Caco-2 (cell line): ENCODE data around the gene ITFG2. TPM values are rescaled to one million over a fixed set of nuclear protein-coding genes. Genes with fewer than 3 reads are reported as not detected.

Experiments used
- BruUV-seq: library from RNA; stranded (reverse); fragments of 400-500 nt; replicated peaks from 2 replicates; lab custom pipeline; 2021; lab: Mats Ljungman, UMichigan
- CTCF ChIA-PET: fragments of 300-600 bp; sonication (Branson Sonifier 250); formaldehyde crosslinking; loops from one replicate; lab custom pipeline; 2022; ENCODE audit warnings: antibody characterized with exemption; lab: Charles Lee
- POLR2A ChIA-PET: fragments of 300-600 bp; sonication (Branson Sonifier 250); formaldehyde crosslinking; loops from one replicate; lab custom pipeline; 2022; ENCODE audit warnings: antibody characterized with exemption; lab: Charles Lee
- DNase-seq, 2 experiments: peaks; one replicate each; pipeline versions ENCODE4 v3.0.0 to v3.0.0-alpha.2; 2020 to 2022
- H3K27me3 ChIP-seq: replicated peaks from 2 replicates; pipeline ENCODE4 v1.6.0; 2011; ENCODE audit warnings: low read length; ENCODE audit not compliant: control insufficient read depth, insufficient read depth
- H3K36me3 ChIP-seq: 2 replicates; pipeline ENCODE4 v1.5.1; 2011; ENCODE audit warnings: low read length; ENCODE audit not compliant: control insufficient read depth, insufficient read depth
- H3K4me1 ChIP-seq: fragments of 250-450 bp; sonication (Bioruptor Pico); 2 replicates; pipeline ENCODE4 v1.5.1; 2020; ENCODE audit warnings: mild to moderate bottlenecking
- H3K4me3 ChIP-seq: 2 replicates; pipeline ENCODE4 v1.5.1; 2011; ENCODE audit warnings: low read depth, mild to moderate bottlenecking, control low read depth, low read length
- H3K9me3 ChIP-seq: fragments of 250-450 bp; sonication (Bioruptor Pico); 2 replicates; pipeline ENCODE4 v1.5.1; 2020; ENCODE audit warnings: mild to moderate bottlenecking, moderate library complexity
- H3K27ac Mint-ChIP-seq: one replicate; pipeline ENCODE4 v1.8.0; 2022; ENCODE audit warnings: mixed read lengths; ENCODE audit not compliant: unreplicated experiment
- H3K27me3 Mint-ChIP-seq: one replicate; pipeline ENCODE4 v1.8.0; 2022; ENCODE audit warnings: mixed read lengths; ENCODE audit not compliant: insufficient read depth, unreplicated experiment
- H3K36me3 Mint-ChIP-seq: one replicate; pipeline ENCODE4 v1.8.0; 2022; ENCODE audit warnings: mild to moderate bottlenecking, mixed read lengths; ENCODE audit not compliant: insufficient read depth, unreplicated experiment
- H3K4me1 Mint-ChIP-seq: one replicate; pipeline ENCODE4 v1.8.0; 2022; ENCODE audit warnings: low read depth, mixed read lengths; ENCODE audit not compliant: unreplicated experiment
- H3K4me3 Mint-ChIP-seq: one replicate; pipeline ENCODE4 v1.8.0; 2022; ENCODE audit warnings: mild to moderate bottlenecking, moderate library complexity, mixed read lengths; ENCODE audit not compliant: unreplicated experiment
- H3K9me3 Mint-ChIP-seq: one replicate; pipeline ENCODE4 v1.8.0; 2022; ENCODE audit warnings: mixed read lengths; ENCODE audit not compliant: unreplicated experiment
- intact Hi-C: fragments of 100-400 bp; cut with micrococcal nuclease; formaldehyde crosslinking; loops from one replicate; pipeline ENCODE4 v1.10.0; 2022; ENCODE audit not compliant: unreplicated experiment
- total RNA-seq: library from RNA; stranded (reverse); gene quantifications from 2 replicates; pipeline ENCODE4 v1.2.3, GENCODE V29; 2022
- TF ChIP-seq, protein P1 (sequence below), 2 experiments: fragments of 200-600 bp in 1 of 2; IDR thresholded peaks; 1 replicate in 1 of 2; 2 replicates in 1 of 2; pipeline versions ENCODE4 v1.5.1 to v1.8.0; 2011 to 2022; ENCODE audit warnings: antibody characterized with exemption in 1 of 2, control low read depth in 1 of 2, inconsistent platforms in 1 of 2, low read depth in 1 of 2, low read length in 1 of 2, mild to moderate bottlenecking in 1 of 2, moderate library complexity in 1 of 2; ENCODE audit not compliant: insufficient read depth in 1 of 2, severe bottlenecking in 1 of 2, unreplicated experiment in 1 of 2

ITFG2 gene
- total RNA-seq, 1 experiment from 2014 or later, result 52.6 TPM

DNA sequence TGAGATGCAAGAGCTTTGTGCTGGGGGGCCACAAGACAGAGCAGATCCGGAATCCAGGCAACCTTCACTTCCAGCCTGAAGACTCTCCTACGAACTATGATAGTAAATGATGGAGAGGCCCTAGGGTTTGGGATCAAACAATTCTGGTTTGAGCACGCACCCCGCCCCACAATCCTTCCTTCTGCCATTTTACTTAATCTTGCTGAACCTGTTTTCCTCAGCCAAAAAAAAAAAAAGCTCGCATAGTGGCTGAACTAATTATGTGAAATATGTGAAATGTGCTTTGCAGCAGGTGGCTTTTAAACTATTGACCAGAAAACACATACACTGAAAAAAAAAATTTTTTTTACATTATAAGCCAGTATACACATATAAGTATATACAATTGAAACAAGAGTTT is 667 bp upstream of the ITFG2 start:
- Mint-ChIP-seq H3K27ac (peak overlapping the region; percentile 96), H3K9me3 (no peaks in the 10 kb centered on the region), H3K36me3 (peaks cover 55% of the 10 kb centered on the region), H3K4me3 (peak overlapping the region; percentile 91), H3K4me1 (peaks cover 6% of the 10 kb centered on the region), H3K27me3 (no peaks in the 10 kb centered on the region)
- H3K36me3 ChIP-seq, result no peaks in the 10 kb centered on the region
- intact Hi-C loops, result loop anchor here (1.0 to 2.0 kb wide), 4 partner anchors 16 to 146 kb away; partner anchors contain the start of genes FOXM1, RHNO1 and TULP3
- no peaks in the 10 kb centered on the region for H3K9me3 ChIP-seq
- ChIA-PET CTCF (interaction anchor here (2.0 kb wide), 1 partner anchor 16 kb away, joined by 11 read pairs; no protein-coding TSS in a partner anchor), POLR2A (no interaction called here)
- no TSS peak for BruUV-seq
- peaks cover 8% of the 10 kb centered on the region; the same call in 1 of the 2 replicates for H3K4me1 ChIP-seq
- TF ChIP-seq, protein P1, sequence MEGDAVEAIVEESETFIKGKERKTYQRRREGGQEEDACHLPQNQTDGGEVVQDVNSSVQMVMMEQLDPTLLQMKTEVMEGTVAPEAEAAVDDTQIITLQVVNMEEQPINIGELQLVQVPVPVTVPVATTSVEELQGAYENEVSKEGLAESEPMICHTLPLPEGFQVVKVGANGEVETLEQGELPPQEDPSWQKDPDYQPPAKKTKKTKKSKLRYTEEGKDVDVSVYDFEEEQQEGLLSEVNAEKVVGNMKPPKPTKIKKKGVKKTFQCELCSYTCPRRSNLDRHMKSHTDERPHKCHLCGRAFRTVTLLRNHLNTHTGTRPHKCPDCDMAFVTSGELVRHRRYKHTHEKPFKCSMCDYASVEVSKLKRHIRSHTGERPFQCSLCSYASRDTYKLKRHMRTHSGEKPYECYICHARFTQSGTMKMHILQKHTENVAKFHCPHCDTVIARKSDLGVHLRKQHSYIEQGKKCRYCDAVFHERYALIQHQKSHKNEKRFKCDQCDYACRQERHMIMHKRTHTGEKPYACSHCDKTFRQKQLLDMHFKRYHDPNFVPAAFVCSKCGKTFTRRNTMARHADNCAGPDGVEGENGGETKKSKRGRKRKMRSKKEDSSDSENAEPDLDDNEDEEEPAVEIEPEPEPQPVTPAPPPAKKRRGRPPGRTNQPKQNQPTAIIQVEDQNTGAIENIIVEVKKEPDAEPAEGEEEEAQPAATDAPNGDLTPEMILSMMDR (IDR thresholded peaks at IDR 0.05; ENCODE audit: insufficient read depth in 1 of 2, low read depth in 1 of 2, low read length in 1 of 2, severe bottlenecking in 1 of 2, unreplicated experiment in 1 of 2), result no peak
- DNase-seq, result peak in 1 of 2 experiments; percentile 42
- H3K27me3 ChIP-seq, result no peaks in the 10 kb centered on the region
- peak overlapping the region; percentile 30; the same call in 1 of the 2 replicates for H3K4me3 ChIP-seq

DNA sequence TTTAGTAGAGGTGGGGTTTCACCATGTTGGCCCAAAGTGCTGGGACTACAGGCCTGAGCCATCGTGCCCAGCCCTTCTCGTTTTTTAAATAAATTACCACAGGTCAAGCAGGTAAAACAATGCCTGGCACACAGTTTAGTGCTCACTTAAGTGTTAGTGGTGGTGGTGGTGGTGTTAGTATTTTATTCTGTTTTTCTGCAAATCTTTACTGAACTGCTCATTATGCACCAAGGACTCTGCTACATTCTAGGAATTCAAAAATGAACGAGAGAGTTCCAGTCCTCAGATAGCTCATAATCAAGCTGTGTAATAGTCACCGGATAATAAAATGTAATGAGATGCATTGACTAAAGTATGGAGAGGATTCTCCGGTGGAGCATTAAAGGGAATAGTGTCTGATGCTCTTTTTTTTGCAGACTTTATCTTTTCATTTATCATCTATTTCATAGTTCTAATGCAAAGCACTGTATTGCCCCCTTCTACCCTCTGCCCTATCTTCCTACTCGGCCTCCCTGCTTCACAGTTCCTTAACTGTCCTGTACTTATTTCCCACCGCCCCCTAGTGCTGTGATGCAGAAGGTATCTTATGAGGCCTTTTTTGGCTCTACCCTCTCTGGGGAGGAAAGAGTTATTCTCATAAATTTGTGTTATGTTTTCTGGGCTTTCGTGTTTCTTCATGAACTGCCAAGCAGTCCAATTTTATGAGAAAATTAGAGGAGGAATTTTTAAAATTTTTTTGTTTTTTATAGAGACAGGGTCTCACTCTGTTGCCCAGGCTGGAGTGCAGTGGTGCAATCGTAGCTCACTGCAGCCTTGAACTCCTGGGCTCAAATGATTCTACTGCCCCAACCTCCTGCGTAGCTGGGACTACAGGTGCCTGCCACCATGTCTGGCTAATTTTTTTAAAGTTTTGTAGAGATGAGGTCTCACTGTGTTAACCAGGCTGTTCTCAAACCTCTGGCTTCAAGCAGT is 1.0 kb downstream of the ITFG2 start:
- no peaks in the 10 kb centered on the region for H3K9me3 Mint-ChIP-seq
- DNase-seq, result peak; percentile 82
- H3K27me3 Mint-ChIP-seq, result no peaks in the 10 kb centered on the region
- TF ChIP-seq, protein P1 (IDR thresholded peaks at IDR 0.05; ENCODE audit: insufficient read depth in 1 of 2, low read depth in 1 of 2, low read length in 1 of 2, severe bottlenecking in 1 of 2, unreplicated experiment in 1 of 2), result peak; percentile 87 to 88
- Histone ChIP-seq H3K4me3 (peak overlapping the region; percentile 76), H3K9me3 (no peaks in the 10 kb centered on the region), H3K27me3 (no peaks in the 10 kb centered on the region), H3K36me3 (no peaks in the 10 kb centered on the region), H3K4me1 (peaks cover 8% of the 10 kb centered on the region; the same call in 1 of the 2 replicates)
- peaks cover 53% of the 10 kb centered on the region for H3K36me3 Mint-ChIP-seq
- BruUV-seq, result no TSS peak
- H3K4me1 Mint-ChIP-seq, result peaks cover 6% of the 10 kb centered on the region
- peak overlapping the region; percentile 96 for H3K27ac Mint-ChIP-seq
- CTCF ChIA-PET, result interaction anchor here (0.6 to 2.0 kb wide), 10 partner anchors 17 to 131 kb away, joined by 3 to 11 read pairs (median 4); partner anchors contain the start of genes FKBP4, FOXM1 and RHNO1
- H3K4me3 Mint-ChIP-seq, result peak overlapping the region; percentile 91
- POLR2A ChIA-PET, result interaction anchor here (0.6 to 1.5 kb wide), 4 partner anchors 17 to 87 kb away, joined by 3 to 10 read pairs (median 6); partner anchors contain the start of gene FKBP4
- intact Hi-C loops, result loop anchor here (1.0 to 2.0 kb wide), 3 partner anchors 63 to 77 kb away; partner anchors contain the start of genes FOXM1, RHNO1 and TULP3

DNA sequence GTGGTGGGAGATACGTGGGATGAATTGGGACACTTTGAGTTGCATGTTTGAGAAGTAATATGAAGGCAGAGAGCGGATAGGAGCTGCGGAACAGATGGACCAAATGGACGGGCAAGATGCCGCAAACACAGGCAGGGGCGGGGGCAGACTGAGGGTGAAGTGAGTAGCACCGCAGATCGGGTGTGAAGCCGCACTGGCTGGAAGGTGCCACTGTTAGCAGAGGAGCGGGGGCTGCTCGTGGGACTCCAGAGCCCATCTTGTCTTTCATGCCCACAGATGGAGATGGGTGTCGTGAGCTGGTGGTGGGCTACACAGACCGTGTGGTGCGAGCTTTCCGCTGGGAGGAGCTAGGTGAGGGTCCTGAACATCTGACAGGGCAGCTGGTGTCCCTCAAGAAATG is 7.3 kb downstream of the ITFG2 start:
- ChIA-PET CTCF (interaction anchor here (0.7 kb wide), 1 partner anchor 238 kb away, joined by 3 read pairs; no protein-coding TSS in a partner anchor), POLR2A (interaction anchor here (0.7 kb wide), 1 partner anchor 234 kb away, joined by 3 read pairs; no protein-coding TSS in a partner anchor)
- Histone ChIP-seq H3K4me3 (no peak overlapping the region), H3K27me3 (no peaks in the 10 kb centered on the region), H3K9me3 (no peaks in the 10 kb centered on the region), H3K4me1 (no peaks in the 10 kb centered on the region), H3K36me3 (peaks cover 4% of the 10 kb centered on the region; the same call in 1 of the 2 replicates)
- Mint-ChIP-seq H3K27ac (no peak overlapping the region), H3K4me3 (no peak overlapping the region), H3K36me3 (peaks cover 54% of the 10 kb centered on the region), H3K9me3 (no peaks in the 10 kb centered on the region), H3K4me1 (no peaks in the 10 kb centered on the region), H3K27me3 (no peaks in the 10 kb centered on the region)
- TF ChIP-seq, protein P1 (IDR thresholded peaks at IDR 0.05; ENCODE audit: insufficient read depth in 1 of 2, low read depth in 1 of 2, low read length in 1 of 2, severe bottlenecking in 1 of 2, unreplicated experiment in 1 of 2), result no peak
- BruUV-seq, result no TSS peak
- intact Hi-C loops, result no loop called here
- DNase-seq, result no peak
